Measurements from ENCODE around the gene BCAS1.

- TF ChIP-seq CTCF (IDR thresholded peaks at IDR 0.05 in 4 of 5, conservative IDR thresholded peaks at IDR 0.05 in 1 of 5) (no peak), POLR2A (IDR thresholded peaks at IDR 0.05) (no peak)
These were observed 22.7 kb downstream of the BCAS1 start for GRCh38 chr20:54047720-54048119.
